Testis (tissue), 3 donors: ENCODE measurements around the gene PMP22. TPM values are rescaled to one million over a fixed set of nuclear protein-coding genes. Genes with fewer than 3 reads are reported as not detected.
A peak's percentile ranks its signal among the peaks of the same experiment; 100 is the strongest.

Experiments used
- DNase-seq: peaks from one replicate; pipeline ENCODE4 v3.0.0-alpha.2; 2019
- H3K27ac ChIP-seq, 2 donors: fragments of 200-600 bp; sonication (generic); one replicate each; pipeline ENCODE4 v1.5.1; 2019
- H3K27me3 ChIP-seq: fragments of 200-600 bp; sonication (generic); one replicate; pipeline ENCODE4 v1.5.1; 2019
- H3K36me3 ChIP-seq: fragments of 200-600 bp; sonication (generic); one replicate; pipeline ENCODE4 v1.5.1; 2017; ENCODE audit warnings: low read depth; ENCODE audit errors: missing control alignments
- H3K4me1 ChIP-seq: fragments of 200-600 bp; sonication (generic); one replicate; pipeline ENCODE4 v1.5.1; 2019
- H3K4me3 ChIP-seq, 2 donors: fragments of 200-600 bp; sonication (generic); one replicate each; pipeline ENCODE4 v1.5.1; 2017 to 2019
- H3K9me3 ChIP-seq: fragments of 200-600 bp; sonication (generic); one replicate; pipeline ENCODE4 v1.5.1; 2017
- POLR2A ChIP-seq: fragments of 450-650 bp; IDR thresholded peaks from one replicate; pipeline ENCODE4 v1.6.1; 2017; ENCODE audit warnings: antibody characterized with exemption, mild to moderate bottlenecking, moderate library complexity
- WGBS, 2 donors: methylation state at CpG; one replicate each; pipeline ENCODE4 v1.1.5; 2018; 5-methylcytosine and 5-hydroxymethylcytosine counted together
- intact Hi-C: fragments of 100-400 bp; cut with DNase I; formaldehyde crosslinking; loops from one replicate; pipeline ENCODE4 v1.15.1; 2023; ENCODE audit warnings: low total_unique reads
- polyA plus RNA-seq: library from polyadenylated mRNA; stranded (reverse); fragments of 350-450 nt; fragmentation: Illumina TruSeq; extraction: RNeasy Lipid Tissue Mini Kit (QIAGEN cat#74804); gene quantifications from one replicate; pipeline ENCODE4 v1.2.3, GENCODE V29; 2014; ENCODE audit warnings: low read depth, low replicate concordance; ENCODE audit not compliant: insufficient read depth
- total RNA-seq, 2 donors: library from RNA; depleted of rRNA; stranded (reverse); fragments of >200 nt; gene quantifications; one replicate each; pipeline ENCODE4 v1.2.3, GENCODE V29; 2016
- TF ChIP-seq, protein P1 (sequence below), 3 experiments: fragments of 450-650 bp in 2 of 3; fragments of 200-600 bp in 1 of 3; sonication (generic) in 1 of 3; IDR thresholded peaks; one replicate each; pipeline ENCODE4 v1.5.1; 2016 to 2019; ENCODE audit warnings: antibody characterized with exemption in 3 of 3, mild to moderate bottlenecking in 2 of 3, moderate library complexity in 1 of 3

PMP22 gene
- total and polyA plus RNA-seq, 3 donors from 2014 or later = 31.1 to 70.0 (median 49.2) TPM

DNA sequence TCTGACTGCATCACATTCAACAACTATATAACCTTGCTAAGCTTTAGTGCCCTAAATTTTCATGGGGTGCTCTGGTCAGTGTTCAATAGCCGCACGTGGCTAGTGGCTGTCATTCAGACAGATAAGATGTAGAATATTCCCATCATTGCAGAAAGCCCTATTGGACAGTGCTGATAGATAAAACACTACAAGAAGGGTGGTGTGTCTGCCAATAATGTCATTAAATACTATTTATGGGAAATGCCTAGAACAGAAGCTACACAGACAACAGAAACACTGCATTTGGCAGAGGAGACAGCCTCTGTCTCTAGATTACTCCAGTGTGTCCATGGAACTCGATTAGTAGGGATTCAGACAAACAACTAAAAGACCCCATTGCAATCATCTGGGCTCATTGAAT, 28.4 kb upstream of the PMP22 start:
- Histone ChIP-seq H3K27me3 (no peaks in the 10 kb centered on the region), H3K9me3 (no peaks in the 10 kb centered on the region), H3K27ac (no peak overlapping the region), H3K4me3 (no peak overlapping the region), H3K36me3 (no peaks in the 10 kb centered on the region), H3K4me1 (peaks cover 3% of the 10 kb centered on the region)
- TF ChIP-seq, protein P1, sequence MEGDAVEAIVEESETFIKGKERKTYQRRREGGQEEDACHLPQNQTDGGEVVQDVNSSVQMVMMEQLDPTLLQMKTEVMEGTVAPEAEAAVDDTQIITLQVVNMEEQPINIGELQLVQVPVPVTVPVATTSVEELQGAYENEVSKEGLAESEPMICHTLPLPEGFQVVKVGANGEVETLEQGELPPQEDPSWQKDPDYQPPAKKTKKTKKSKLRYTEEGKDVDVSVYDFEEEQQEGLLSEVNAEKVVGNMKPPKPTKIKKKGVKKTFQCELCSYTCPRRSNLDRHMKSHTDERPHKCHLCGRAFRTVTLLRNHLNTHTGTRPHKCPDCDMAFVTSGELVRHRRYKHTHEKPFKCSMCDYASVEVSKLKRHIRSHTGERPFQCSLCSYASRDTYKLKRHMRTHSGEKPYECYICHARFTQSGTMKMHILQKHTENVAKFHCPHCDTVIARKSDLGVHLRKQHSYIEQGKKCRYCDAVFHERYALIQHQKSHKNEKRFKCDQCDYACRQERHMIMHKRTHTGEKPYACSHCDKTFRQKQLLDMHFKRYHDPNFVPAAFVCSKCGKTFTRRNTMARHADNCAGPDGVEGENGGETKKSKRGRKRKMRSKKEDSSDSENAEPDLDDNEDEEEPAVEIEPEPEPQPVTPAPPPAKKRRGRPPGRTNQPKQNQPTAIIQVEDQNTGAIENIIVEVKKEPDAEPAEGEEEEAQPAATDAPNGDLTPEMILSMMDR (IDR thresholded peaks at IDR 0.05) = no peak
- no peak for TF ChIP-seq POLR2A
- WGBS, 2 donors = 72 to 86% methylated on average over 3 of the region's 3 CpGs
- no peak for DNase-seq
- intact Hi-C loops = no loop called here

DNA sequence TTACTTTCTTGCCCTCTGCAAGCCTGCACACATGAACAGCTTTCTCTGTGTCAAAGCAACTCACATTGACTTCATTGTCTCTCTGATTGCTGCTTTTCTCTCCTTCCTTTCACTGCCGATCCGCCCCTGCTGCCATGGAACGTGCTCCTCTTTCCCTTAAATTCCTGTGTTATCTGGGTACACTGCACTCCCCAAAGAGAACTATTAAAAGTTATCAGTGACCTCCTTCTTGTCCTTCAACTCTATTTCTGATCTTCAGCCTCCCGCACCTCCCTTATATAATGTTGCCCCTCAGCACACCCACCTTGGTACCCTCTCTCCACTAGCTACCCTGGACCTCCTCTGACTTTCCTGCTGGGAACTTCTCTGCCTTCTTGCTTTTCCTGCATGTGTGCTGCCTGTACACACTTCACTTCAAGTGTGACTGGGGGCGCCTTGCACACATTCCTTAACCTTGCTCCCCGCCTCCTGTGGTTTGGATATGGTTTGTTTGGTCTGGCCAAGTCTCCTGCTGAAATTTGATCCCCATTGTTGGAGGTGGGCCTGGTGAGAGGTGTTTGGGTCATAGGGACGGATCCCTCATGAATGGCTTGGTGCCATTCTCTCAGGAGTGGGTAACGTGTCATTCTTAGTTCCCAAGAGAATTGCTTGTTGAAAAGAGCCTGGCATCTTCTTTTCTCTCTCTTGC, 26.7 kb upstream of the PMP22 start:
- Histone ChIP-seq H3K4me1 (peaks cover 10% of the 10 kb centered on the region), H3K9me3 (no peaks in the 10 kb centered on the region), H3K27me3 (no peaks in the 10 kb centered on the region), H3K4me3 (no peak overlapping the region), H3K36me3 (no peaks in the 10 kb centered on the region), H3K27ac (no peak overlapping the region)
- whole genome bisulfite sequencing, 2 donors = 33 to 49% methylated on average over 8 of the region's 8 CpGs
- intact Hi-C loops = no loop called here
- TF ChIP-seq, protein P1 (IDR thresholded peaks at IDR 0.05) = no peak
- TF ChIP-seq POLR2A = no peak
- DNase-seq = no peak

DNA sequence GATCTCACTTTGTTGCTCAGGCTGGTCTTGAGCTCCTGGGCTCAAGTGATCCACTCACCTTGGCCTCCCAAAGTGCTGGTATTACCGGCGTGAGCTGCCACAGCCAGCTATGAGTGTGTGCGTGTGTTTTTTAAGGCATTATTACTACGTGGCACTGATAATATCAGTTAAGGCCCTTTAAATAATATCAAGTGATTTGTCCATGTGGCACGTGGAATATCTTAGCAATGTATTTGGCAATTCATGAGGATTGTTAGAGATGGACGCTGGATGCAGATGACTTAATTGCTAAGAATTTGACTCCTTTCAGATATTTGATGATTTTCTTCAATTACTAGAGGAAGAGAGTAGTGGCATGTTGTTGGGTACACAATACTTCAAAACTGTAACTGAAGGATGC, 25.5 kb upstream of the PMP22 start:
- Histone ChIP-seq H3K27me3 (no peaks in the 10 kb centered on the region), H3K36me3 (no peaks in the 10 kb centered on the region), H3K4me1 (peaks cover 10% of the 10 kb centered on the region), H3K27ac (no peak overlapping the region), H3K9me3 (no peaks in the 10 kb centered on the region), H3K4me3 (no peak overlapping the region)
- intact Hi-C loops = no loop called here
- TF ChIP-seq, protein P1 (IDR thresholded peaks at IDR 0.05) = no peak
- no peak for TF ChIP-seq POLR2A
- WGBS, 2 donors = 88 to 90% methylated on average over 6 of the region's 6 CpGs
- DNase-seq = no peak

DNA sequence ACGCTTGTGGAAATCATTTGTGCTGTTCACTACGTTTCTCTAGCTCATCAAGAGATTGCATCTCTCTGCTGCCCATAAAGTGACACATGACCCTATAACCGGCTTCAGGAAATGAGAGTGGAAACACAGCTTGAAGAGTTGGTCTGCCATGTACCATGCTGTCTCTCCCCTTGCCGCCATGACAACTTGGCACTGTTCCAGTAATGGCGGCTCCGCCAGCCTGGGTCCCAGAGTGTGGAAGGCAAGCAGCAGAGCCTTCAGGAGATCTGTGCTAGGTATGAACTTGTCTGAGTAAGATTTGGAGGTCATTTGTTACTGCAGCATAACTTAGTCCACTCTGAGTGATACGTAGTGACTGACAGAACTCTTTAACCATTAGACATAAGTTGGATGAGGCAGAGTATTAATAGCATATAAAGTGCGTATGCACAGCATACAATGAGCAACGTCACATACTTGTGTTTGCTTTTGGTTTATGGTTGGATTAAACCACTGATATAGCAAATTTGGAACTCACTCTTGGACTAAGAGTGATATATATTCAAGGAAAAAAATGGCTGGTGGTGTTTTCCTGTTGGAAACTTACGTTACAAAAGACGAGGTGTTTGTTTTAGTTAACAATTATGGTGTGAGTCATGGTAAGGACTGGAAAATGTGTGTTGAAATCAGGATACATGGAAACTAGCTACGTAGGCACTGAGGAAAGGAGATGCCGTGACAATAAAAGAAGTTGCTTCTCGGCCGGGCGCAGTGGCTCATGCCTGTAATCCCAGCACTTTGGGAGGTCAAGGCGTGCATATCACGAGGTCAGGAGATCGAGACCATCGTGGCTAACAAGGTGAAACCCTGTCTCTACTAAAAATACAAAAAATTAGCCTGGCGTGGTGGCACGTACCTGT, 24.4 kb upstream of the PMP22 start:
- DNase-seq = peak; percentile 42
- no peaks in the 10 kb centered on the region for H3K27me3 ChIP-seq
- H3K27ac ChIP-seq = no peak overlapping the region
- no peak for TF ChIP-seq POLR2A
- TF ChIP-seq, protein P1 (IDR thresholded peaks at IDR 0.05) = no peak
- no peaks in the 10 kb centered on the region for H3K9me3 ChIP-seq
- peaks cover 10% of the 10 kb centered on the region for H3K4me1 ChIP-seq
- H3K4me3 ChIP-seq = peak overlapping the region in 1 of 2 donors; percentile 18
- intact Hi-C loops = no loop called here
- 73 to 75% methylated on average over 21 to 22 of the region's 22 CpGs for WGBS, 2 donors
- H3K36me3 ChIP-seq = no peaks in the 10 kb centered on the region
